ENCODE data around the gene CHEK2.

GRCh38 chr22:28769394-28770085, 27.9 kb upstream of the CHEK2 start:
- no peak for TF ChIP-seq CTCF (IDR thresholded peaks at IDR 0.05; ENCODE audit: borderline replicate concordance, extremely low read depth, low read length, poor library complexity, severe bottlenecking)
- no peak for TF ChIP-seq EZH2 (IDR thresholded peaks at IDR 0.05; ENCODE audit: borderline replicate concordance, low read depth, low read length, severe bottlenecking)

Data from DND-41 (cell line).